ENCODE data around the gene CPA1. TPM values are rescaled to one million over a fixed set of nuclear protein-coding genes. Genes with fewer than 3 reads are reported as not detected.

The CPA1 gene
- total and polyA plus RNA-seq, 5 experiments from 2014 or later: 0.26 TPM; not detected in 4

Other genes with a start within 250 kb of the CPA1 start
- gene TMEM209, start 175.1 kb upstream of the CPA1 start, total RNA-seq: 10 to 100 TPM; 36.9 to 37.6 TPM
- 10 to 100 TPM; 40.8 to 44.3 (median 43.2) TPM for gene TMEM209, start 175.1 kb upstream of the CPA1 start, polyA plus RNA-seq
- not detected for gene SSMEM1, start 172.6 kb upstream of the CPA1 start, total RNA-seq
- not detected for gene SSMEM1, start 172.6 kb upstream of the CPA1 start, polyA plus RNA-seq
- gene CPA2, start 113.6 kb upstream of the CPA1 start, total RNA-seq: not detected
- gene CPA2, start 113.6 kb upstream of the CPA1 start, polyA plus RNA-seq: not detected
- not detected for gene CPA4, start 87.3 kb upstream of the CPA1 start, total RNA-seq
- not detected for gene CPA4, start 87.3 kb upstream of the CPA1 start, polyA plus RNA-seq
- 10 to 100 TPM in 1 of 2 experiments, 1 to 10 TPM in 1; 9.4 to 14.7 TPM for gene CPA5, start 35.7 kb upstream of the CPA1 start, total RNA-seq
- gene CPA5, start 35.7 kb upstream of the CPA1 start, polyA plus RNA-seq: 100 to 1,000 TPM in 1 of 3 donors, 10 to 100 TPM in 2; 56.8 to 159 (median 69.2) TPM
- gene CEP41, start 60.5 kb downstream of the CPA1 start, total RNA-seq: 10 to 100 TPM; 23.8 to 25.3 TPM
- gene CEP41, start 60.5 kb downstream of the CPA1 start, polyA plus RNA-seq: 10 to 100 TPM; 54.8 to 74.5 (median 61.0) TPM
- 10 to 100 TPM; 15.9 to 16.1 TPM for gene MEST, start 111.6 kb downstream of the CPA1 start, total RNA-seq
- 10 to 100 TPM; 27.6 to 57.4 (median 44.6) TPM for gene MEST, start 111.6 kb downstream of the CPA1 start, polyA plus RNA-seq

Measured in naive thymus-derived CD8-positive, alpha-beta T cell (primary cell).